ENCODE measurements around the gene PSMB7. TPM values are rescaled to one million over a fixed set of nuclear protein-coding genes. Genes with fewer than 3 reads are reported as not detected.

The PSMB7 gene
- total and polyA plus RNA-seq, 4 donors = 86.1 to 194 (median 149) TPM

DNA sequence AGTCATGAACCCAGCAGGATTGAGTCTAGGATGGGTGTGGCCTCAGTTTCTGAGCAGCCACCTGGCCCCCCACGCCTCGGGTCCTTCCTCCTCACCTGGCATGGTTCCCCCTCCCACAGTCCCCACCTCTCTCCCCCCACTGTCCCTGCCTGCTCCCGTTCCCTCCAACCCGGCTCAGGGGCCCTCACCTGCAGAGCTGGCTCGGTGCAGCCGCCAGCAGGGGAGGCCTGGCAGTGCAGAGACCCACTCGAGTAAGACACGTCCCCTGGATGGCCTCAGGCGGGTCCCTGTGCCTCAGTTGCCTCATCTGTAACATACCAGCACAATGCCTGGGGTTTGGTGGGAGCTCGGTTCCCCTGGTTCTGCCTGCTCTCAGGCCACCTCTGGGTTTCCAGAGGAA, 91.3 kb downstream of the PSMB7 start:
- Histone ChIP-seq H3K27me3 (ENCODE audit: control insufficient read depth in 3 of 3, insufficient read depth in 3 of 3, low read length in 2 of 3) (no peaks in the 10 kb centered on the region), H3K4me3 (no peak overlapping the region), H3K27ac (ENCODE audit: low read depth in 1 of 2, low read length in 1 of 2) (no peak overlapping the region), H3K36me3 (ENCODE audit: control insufficient read depth in 4 of 4, insufficient read depth in 4 of 4, low read length in 4 of 4) (peaks cover 0 to 69% (median 12%) of the 10 kb centered on the region in 4 donors), H3K4me1 (ENCODE audit: control insufficient read depth in 5 of 5, insufficient read depth in 5 of 5, low read length in 5 of 5) (no peaks in the 10 kb centered on the region), H3K9me3 (ENCODE audit: control insufficient read depth in 4 of 4, insufficient read depth in 3 of 4, low read length in 3 of 4) (no peaks in the 10 kb centered on the region), H3K9ac (ENCODE audit: insufficient read depth in 1 of 2, low read length in 2 of 2) (no peak overlapping the region)
- WGBS, 2 donors = 89 to 90% methylated on average over 10 of the region's 10 CpGs
- no peak for ATAC-seq (ENCODE audit: insufficient read depth, low FRiP score)
- no peak for TF ChIP-seq CTCF (IDR thresholded peaks at IDR 0.05; ENCODE audit: control extremely low read depth, extremely low read depth)
- no peak for DNase-seq

DNA sequence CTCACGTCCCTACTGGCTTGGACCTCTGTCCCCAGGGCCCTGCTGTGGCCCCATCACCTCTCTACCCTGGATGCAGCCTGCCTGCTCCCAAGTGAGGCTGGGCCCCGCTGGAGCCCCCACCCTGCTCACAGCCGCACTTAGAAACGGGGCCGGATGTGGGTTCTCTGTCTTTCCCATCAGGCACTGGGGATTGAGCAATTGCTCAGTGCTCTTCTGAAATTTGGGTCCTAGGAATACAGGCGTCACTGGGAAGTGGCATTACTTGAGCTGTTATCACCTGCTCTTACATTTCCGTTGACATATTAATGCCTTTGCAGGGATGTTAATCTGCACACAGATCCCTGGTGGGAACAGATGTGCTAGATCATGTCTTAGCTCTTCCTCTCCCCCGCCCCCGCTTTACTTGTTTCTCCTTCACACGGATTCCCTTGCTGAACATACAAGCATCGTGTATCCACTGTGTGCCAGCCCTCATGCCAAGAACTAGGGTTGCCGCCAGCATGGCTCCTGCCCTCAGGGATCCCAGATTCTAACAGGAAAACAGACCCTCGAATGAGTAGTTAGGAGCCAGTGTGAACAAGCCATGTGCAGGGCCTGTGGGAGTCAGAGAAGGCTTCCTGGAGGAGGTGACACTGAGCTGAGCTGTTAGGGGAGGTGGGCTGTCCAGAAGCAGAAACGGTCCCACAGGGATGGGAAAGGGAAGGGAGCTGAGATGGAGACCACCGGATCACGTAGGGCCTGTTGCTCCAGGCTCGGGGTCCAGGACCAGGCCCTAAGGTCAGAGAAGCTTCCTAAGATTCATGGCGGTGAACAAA, 92.4 kb downstream of the PSMB7 start:
- Histone ChIP-seq H3K9ac (ENCODE audit: insufficient read depth in 1 of 2, low read length in 2 of 2) (no peak overlapping the region), H3K27me3 (ENCODE audit: control insufficient read depth in 3 of 3, insufficient read depth in 3 of 3, low read length in 2 of 3) (no peaks in the 10 kb centered on the region), H3K9me3 (ENCODE audit: control insufficient read depth in 4 of 4, insufficient read depth in 3 of 4, low read length in 3 of 4) (no peaks in the 10 kb centered on the region), H3K4me3 (no peak overlapping the region), H3K36me3 (ENCODE audit: control insufficient read depth in 4 of 4, insufficient read depth in 4 of 4, low read length in 4 of 4) (peaks cover 0 to 58% (median 11%) of the 10 kb centered on the region in 4 donors), H3K4me1 (ENCODE audit: control insufficient read depth in 5 of 5, insufficient read depth in 5 of 5, low read length in 5 of 5) (no peaks in the 10 kb centered on the region), H3K27ac (ENCODE audit: low read depth in 1 of 2, low read length in 1 of 2) (no peak overlapping the region)
- ATAC-seq (ENCODE audit: insufficient read depth, low FRiP score) = no peak
- WGBS, 2 donors = 65 to 85% methylated on average over 18 of the region's 18 CpGs
- no peak for DNase-seq
- TF ChIP-seq CTCF (IDR thresholded peaks at IDR 0.05; ENCODE audit: control extremely low read depth, extremely low read depth) = no peak

- TF ChIP-seq CTCF (IDR thresholded peaks at IDR 0.05; ENCODE audit: control extremely low read depth, extremely low read depth) = no peak
- DNase-seq (no peak), ATAC-seq (ENCODE audit: insufficient read depth, low FRiP score) (no peak)
- no peak overlapping the region for H3K27ac ChIP-seq (ENCODE audit: low read depth in 1 of 2, low read length in 1 of 2)
- H3K9me3 ChIP-seq (ENCODE audit: control insufficient read depth in 4 of 4, insufficient read depth in 3 of 4, low read length in 3 of 4) = no peaks in the 10 kb centered on the region
- H3K9ac ChIP-seq (ENCODE audit: insufficient read depth in 1 of 2, low read length in 2 of 2) = no peak overlapping the region
- no peaks in the 10 kb centered on the region for H3K27me3 ChIP-seq (ENCODE audit: control insufficient read depth in 3 of 3, insufficient read depth in 3 of 3, low read length in 2 of 3)
- WGBS, 2 donors = 77 to 82% methylated on average over 4 of the region's 4 CpGs
- H3K4me1 ChIP-seq (ENCODE audit: control insufficient read depth in 5 of 5, insufficient read depth in 5 of 5, low read length in 5 of 5) = no peaks in the 10 kb centered on the region
- H3K36me3 ChIP-seq (ENCODE audit: control insufficient read depth in 4 of 4, insufficient read depth in 4 of 4, low read length in 4 of 4) = peaks cover 0 to 52% (median 9%) of the 10 kb centered on the region in 4 donors
- no peak overlapping the region for H3K4me3 ChIP-seq
Observed at GRCh38 chr9:124321935-124322334, 93.3 kb downstream of the PSMB7 start.

All from lung (tissue), 12 donors.